A172 (cell line): ENCODE data around the gene TBC1D3G. TPM values are rescaled to one million over a fixed set of nuclear protein-coding genes. Genes with fewer than 3 reads are reported as not detected.
"Not testable (repeated sequence)": the region's sequence is repeated elsewhere in the genome, so short reads cannot be mapped to it uniquely, and the experiment has no call there.

Experiments used
- DNase-seq: peaks from one replicate; pipeline ENCODE4 v3.0.0-alpha.2; 2015; ENCODE audit warnings: low spot score
- total RNA-seq: library from RNA; depleted of rRNA; stranded (reverse); fragments of >200 nt; shearing (Covaris generic); gene quantifications from 2 replicates; pipeline ENCODE4 v1.2.3, GENCODE V29; 2014; rRNA removed

TBC1D3G gene
- total RNA-seq, result 0.50 TPM in 1 of 2 replicates, not detected in the other

DNA sequence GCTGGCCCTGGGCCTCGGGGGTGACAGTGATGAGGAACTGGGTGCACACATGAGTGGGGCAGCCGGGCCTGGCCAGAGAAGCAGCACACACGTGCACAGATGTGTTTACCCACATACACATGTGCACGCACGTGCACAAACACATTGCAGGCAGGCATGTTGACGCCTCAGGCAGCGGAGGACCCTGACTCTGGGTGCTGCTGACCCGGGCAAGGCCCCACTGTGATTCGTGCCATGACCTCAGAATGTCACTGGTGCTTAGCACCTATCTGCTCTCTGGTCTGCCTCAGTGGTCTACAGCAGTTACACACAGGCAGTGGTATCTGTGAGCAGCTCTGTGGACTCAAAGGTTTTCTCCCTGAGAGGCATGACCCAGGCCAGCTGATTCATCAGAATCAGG is at the start of gene TBC1D3G:
Gene TBC1D3G, plus strand, starts transcription at position 301 of the 400 bp plus-strand sequence. CDS start 1,528 bp downstream, outside the sequence.
- DNase-seq, result not testable (repeated sequence)

- not testable (repeated sequence) for DNase-seq
These were observed 40.4 kb upstream of the TBC1D3G start for GRCh38 chr17:36283256-36283655.

- DNase-seq, result not testable (repeated sequence)
These were observed 39.5 kb upstream of the TBC1D3G start for GRCh38 chr17:36284219-36284618.

DNA sequence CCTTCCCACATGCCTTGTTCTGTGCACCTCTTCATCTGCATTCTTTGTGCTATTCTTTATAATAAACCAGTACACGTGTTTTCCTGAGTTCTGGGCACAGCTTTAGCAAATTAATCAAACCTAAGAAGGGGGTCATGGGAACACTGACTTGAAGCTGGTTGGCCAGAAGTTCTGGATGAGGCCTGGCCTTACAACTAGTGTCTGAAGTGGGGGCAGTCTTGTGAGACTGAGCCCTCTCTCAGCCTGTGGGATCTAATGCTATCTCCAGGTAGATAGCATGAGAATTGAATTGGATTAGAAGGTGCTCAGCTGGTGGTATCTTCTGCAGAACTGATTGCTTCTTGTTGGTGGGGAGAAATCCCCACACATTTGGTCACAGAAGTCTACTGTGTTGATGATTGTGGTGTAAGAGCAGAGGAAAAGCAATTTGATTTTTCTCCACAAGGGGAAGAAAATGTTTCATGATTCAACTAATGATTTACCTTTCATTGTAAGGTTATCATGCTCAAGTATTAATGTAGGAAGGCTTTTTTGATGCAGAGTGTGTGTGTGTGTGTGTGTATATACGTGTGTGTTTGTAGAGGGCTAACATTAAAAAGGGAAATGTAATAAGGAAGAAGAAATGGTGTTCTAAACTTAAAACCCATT is 33.6 kb upstream of the TBC1D3G start:
- DNase-seq, result not testable (repeated sequence)

- DNase-seq, result not testable (repeated sequence)
These were observed 28.5 kb upstream of the TBC1D3G start for GRCh38 chr17:36295161-36295560.

DNA sequence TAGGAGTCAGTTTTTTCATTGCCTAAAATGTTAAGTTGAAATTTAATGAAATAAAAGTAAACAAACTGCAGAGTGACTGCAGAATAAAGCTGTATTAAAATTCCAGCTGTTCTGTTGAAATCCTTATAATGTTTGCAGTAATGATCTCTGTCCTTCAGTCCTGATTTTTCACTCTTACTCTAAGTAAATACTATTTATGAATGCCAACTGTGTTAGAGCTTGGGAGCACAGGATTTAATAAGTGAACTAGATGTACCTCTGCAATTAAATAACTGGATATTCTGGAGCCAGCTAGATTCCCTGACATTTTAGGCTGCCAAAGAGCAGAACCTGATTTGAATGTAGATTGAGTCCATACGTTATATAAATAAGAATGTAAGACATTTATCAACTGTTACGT is 7.9 kb upstream of the TBC1D3G start:
- not testable (repeated sequence) for DNase-seq

GRCh38 chr17:36362496-36362895 is 38.8 kb downstream of the TBC1D3G start:
- not testable (repeated sequence) for DNase-seq

GRCh38 chr17:36375938-36376337 is 52.3 kb downstream of the TBC1D3G start:
- DNase-seq, result not testable (repeated sequence)

Other genes with a start within 250 kb of the TBC1D3G start
- gene CCL3, start 233.7 kb upstream of the TBC1D3G start, total RNA-seq, result not detected in 2 replicates
- gene CCL4, start 220.1 kb upstream of the TBC1D3G start, total RNA-seq, result not detected in 2 replicates
- 1.9 and 3.7 TPM in 2 replicates for gene TBC1D3B, start 147.2 kb upstream of the TBC1D3G start, total RNA-seq
- gene CCL3L1, start 127.1 kb upstream of the TBC1D3G start, total RNA-seq, result not detected in 2 replicates
- not detected in 2 replicates for gene CCL4L2, start 112.8 kb upstream of the TBC1D3G start, total RNA-seq
- 0.22 TPM in 1 of 2 replicates, not detected in the other for gene TBC1D3I, start 59.3 kb upstream of the TBC1D3G start, total RNA-seq
- gene TBC1D3H, start 64.6 kb downstream of the TBC1D3G start, total RNA-seq, result not detected in 2 replicates
- gene ZNHIT3, start 162.8 kb downstream of the TBC1D3G start, total RNA-seq, result 47.7 and 89.6 TPM in 2 replicates
- gene MYO19, start 211.0 kb downstream of the TBC1D3G start, total RNA-seq, result 64.8 and 67.8 TPM in 2 replicates
- 11.3 and 14.6 TPM in 2 replicates for gene PIGW, start 211.1 kb downstream of the TBC1D3G start, total RNA-seq
- gene GGNBP2, start 221.0 kb downstream of the TBC1D3G start, total RNA-seq, result 56.4 and 83.3 TPM in 2 replicates